ENCODE data around the gene RRP15.
"Not testable (repeated sequence)": the region's sequence is repeated elsewhere in the genome, so short reads cannot be mapped to it uniquely, and the experiment has no call there.

Gene RRP15

GRCh38 chr1:218314316-218314715 is 29.2 kb downstream of the RRP15 start:
- no peak for DNase-seq (ENCODE audit: extremely low read depth, low read depth)
- TF ChIP-seq CTCF (IDR thresholded peaks at IDR 0.05; ENCODE audit: low read depth, low read length, missing control alignments) = no peak
- H3K4me3 ChIP-seq (replicated peaks; ENCODE audit: low read depth, low read length) = no peak overlapping the region

- no peak overlapping the region for H3K4me3 ChIP-seq (replicated peaks; ENCODE audit: low read depth, low read length)
- no peak for DNase-seq (ENCODE audit: extremely low read depth, low read depth)
- no peak for TF ChIP-seq CTCF (IDR thresholded peaks at IDR 0.05; ENCODE audit: low read depth, low read length, missing control alignments)
These were observed 30.5 kb downstream of the RRP15 start for GRCh38 chr1:218315638-218316037.

GRCh38 chr1:218317061-218317460 is 32.0 kb downstream of the RRP15 start:
- DNase-seq (ENCODE audit: extremely low read depth, low read depth) = no peak
- H3K4me3 ChIP-seq (replicated peaks; ENCODE audit: low read depth, low read length) = no peak overlapping the region
- no peak for TF ChIP-seq CTCF (IDR thresholded peaks at IDR 0.05; ENCODE audit: low read depth, low read length, missing control alignments)

- DNase-seq (ENCODE audit: extremely low read depth, low read depth); H3K4me3 ChIP-seq (replicated peaks; ENCODE audit: low read depth, low read length): not testable (repeated sequence)
These were observed 35.1 kb downstream of the RRP15 start for GRCh38 chr1:218320182-218320581.

- H3K4me3 ChIP-seq (replicated peaks; ENCODE audit: low read depth, low read length) = no peak overlapping the region
- DNase-seq (ENCODE audit: extremely low read depth, low read depth) = no peak
- no peak for TF ChIP-seq CTCF (IDR thresholded peaks at IDR 0.05; ENCODE audit: low read depth, low read length, missing control alignments)
These were observed 37.7 kb downstream of the RRP15 start for GRCh38 chr1:218322762-218323161.

- TF ChIP-seq CTCF (IDR thresholded peaks at IDR 0.05; ENCODE audit: low read depth, low read length, missing control alignments) = no peak
- H3K4me3 ChIP-seq (replicated peaks; ENCODE audit: low read depth, low read length) = no peak overlapping the region
- no peak for DNase-seq (ENCODE audit: extremely low read depth, low read depth)
These were observed 38.6 kb downstream of the RRP15 start for GRCh38 chr1:218323568-218324225.

- no peak for TF ChIP-seq CTCF (IDR thresholded peaks at IDR 0.05; ENCODE audit: low read depth, low read length, missing control alignments)
- DNase-seq (ENCODE audit: extremely low read depth, low read depth) = no peak
- H3K4me3 ChIP-seq (replicated peaks; ENCODE audit: low read depth, low read length) = no peak overlapping the region
These were observed 39.1 kb downstream of the RRP15 start for GRCh38 chr1:218324226-218324580.

Data from HFF-Myc (cell line).